PFSK-1 (cell line): Measurements from ENCODE around the gene SNAI1.

Source experiments
- FOXP2 ChIP-seq: optimal IDR thresholded peaks from 2 replicates; pipeline ENCODE3; 2011; ENCODE audit warnings: borderline replicate concordance, control low read depth, inconsistent platforms; ENCODE audit not compliant: insufficient read depth; ENCODE audit errors: extremely low read length, extremely low read depth
- POLR2AphosphoS5 ChIP-seq: IDR thresholded peaks from 2 replicates; pipeline ENCODE4 v1.6.1; 2012; ENCODE audit warnings: low read depth, mild to moderate bottlenecking, control low read depth, low read length, moderate library complexity
- SIN3A ChIP-seq: IDR thresholded peaks from 2 replicates; pipeline ENCODE4 v1.6.1; 2012; ENCODE audit warnings: mild to moderate bottlenecking, low read length, moderate library complexity, borderline replicate concordance; ENCODE audit not compliant: insufficient read depth
- TAF1 ChIP-seq: IDR thresholded peaks from 2 replicates; pipeline ENCODE4 v1.6.1; 2012; ENCODE audit warnings: low read length, control low read depth, borderline replicate concordance; ENCODE audit not compliant: insufficient read depth
- TF ChIP-seq, protein P1 (sequence below), 2 experiments: IDR thresholded peaks; 2 replicates each; pipeline versions ENCODE4 v1.6.1 to v1.8.0; 2011 to 2012; ENCODE audit warnings: low read depth in 2 of 2, low read length in 2 of 2, control low read depth in 1 of 2, inconsistent platforms in 1 of 2, mild to moderate bottlenecking in 1 of 2, moderate library complexity in 1 of 2; ENCODE audit not compliant: insufficient read depth in 1 of 2

The SNAI1 gene

GRCh38 chr20:49978685-49979029 is 4.1 kb upstream of the SNAI1 start:
- no peak for TF ChIP-seq SIN3A
- TF ChIP-seq TAF1, result no peak
- no peak for TF ChIP-seq POLR2AphosphoS5
- TF ChIP-seq FOXP2, result no peak
- TF ChIP-seq, protein P1, sequence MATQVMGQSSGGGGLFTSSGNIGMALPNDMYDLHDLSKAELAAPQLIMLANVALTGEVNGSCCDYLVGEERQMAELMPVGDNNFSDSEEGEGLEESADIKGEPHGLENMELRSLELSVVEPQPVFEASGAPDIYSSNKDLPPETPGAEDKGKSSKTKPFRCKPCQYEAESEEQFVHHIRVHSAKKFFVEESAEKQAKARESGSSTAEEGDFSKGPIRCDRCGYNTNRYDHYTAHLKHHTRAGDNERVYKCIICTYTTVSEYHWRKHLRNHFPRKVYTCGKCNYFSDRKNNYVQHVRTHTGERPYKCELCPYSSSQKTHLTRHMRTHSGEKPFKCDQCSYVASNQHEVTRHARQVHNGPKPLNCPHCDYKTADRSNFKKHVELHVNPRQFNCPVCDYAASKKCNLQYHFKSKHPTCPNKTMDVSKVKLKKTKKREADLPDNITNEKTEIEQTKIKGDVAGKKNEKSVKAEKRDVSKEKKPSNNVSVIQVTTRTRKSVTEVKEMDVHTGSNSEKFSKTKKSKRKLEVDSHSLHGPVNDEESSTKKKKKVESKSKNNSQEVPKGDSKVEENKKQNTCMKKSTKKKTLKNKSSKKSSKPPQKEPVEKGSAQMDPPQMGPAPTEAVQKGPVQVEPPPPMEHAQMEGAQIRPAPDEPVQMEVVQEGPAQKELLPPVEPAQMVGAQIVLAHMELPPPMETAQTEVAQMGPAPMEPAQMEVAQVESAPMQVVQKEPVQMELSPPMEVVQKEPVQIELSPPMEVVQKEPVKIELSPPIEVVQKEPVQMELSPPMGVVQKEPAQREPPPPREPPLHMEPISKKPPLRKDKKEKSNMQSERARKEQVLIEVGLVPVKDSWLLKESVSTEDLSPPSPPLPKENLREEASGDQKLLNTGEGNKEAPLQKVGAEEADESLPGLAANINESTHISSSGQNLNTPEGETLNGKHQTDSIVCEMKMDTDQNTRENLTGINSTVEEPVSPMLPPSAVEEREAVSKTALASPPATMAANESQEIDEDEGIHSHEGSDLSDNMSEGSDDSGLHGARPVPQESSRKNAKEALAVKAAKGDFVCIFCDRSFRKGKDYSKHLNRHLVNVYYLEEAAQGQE (IDR thresholded peaks at IDR 0.05; ENCODE audit: insufficient read depth in 1 of 2, low read depth in 2 of 2, low read length in 2 of 2), result no peak

GRCh38 chr20:49979030-49979832 is 3.5 kb upstream of the SNAI1 start:
- TF ChIP-seq FOXP2 (peak; percentile 67), SIN3A (no peak; the same call in 1 of the 2 replicates), TAF1 (no peak)

- TF ChIP-seq TAF1 (no peak), SIN3A (no peak), FOXP2 (no peak), POLR2AphosphoS5 (no peak)
- TF ChIP-seq, protein P1 (IDR thresholded peaks at IDR 0.05; ENCODE audit: insufficient read depth in 1 of 2, low read depth in 2 of 2, low read length in 2 of 2), result no peak
Measured at GRCh38 chr20:49980140-49981008, 2.4 kb upstream of the SNAI1 start.

- TF ChIP-seq SIN3A (no peak), FOXP2 (no peak), TAF1 (no peak), POLR2AphosphoS5 (no peak)
- TF ChIP-seq, protein P1 (IDR thresholded peaks at IDR 0.05; ENCODE audit: insufficient read depth in 1 of 2, low read depth in 2 of 2, low read length in 2 of 2), result no peak
Measured at GRCh38 chr20:49981218-49982071, 1.3 kb upstream of the SNAI1 start.

DNA sequence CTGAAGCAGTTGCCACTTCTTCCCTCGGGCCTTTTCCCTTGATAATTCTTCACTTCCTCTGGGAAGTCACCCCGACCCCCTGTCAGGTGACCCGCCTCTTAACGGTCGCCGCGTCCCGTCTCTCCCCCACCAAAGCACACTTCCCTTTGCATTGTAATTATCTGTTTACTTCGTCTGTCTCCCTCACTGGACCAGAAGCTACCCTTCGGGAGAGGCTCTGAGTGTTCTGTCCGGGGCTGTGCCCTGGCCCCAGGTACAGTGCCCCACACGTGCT is 771 bp upstream of the SNAI1 start:
- no peak for TF ChIP-seq POLR2AphosphoS5
- no peak for TF ChIP-seq TAF1
- TF ChIP-seq FOXP2, result no peak
- TF ChIP-seq, protein P1 (IDR thresholded peaks at IDR 0.05; ENCODE audit: insufficient read depth in 1 of 2, low read depth in 2 of 2, low read length in 2 of 2), result no peak
